H1 (cell line): ENCODE data around the gene IGSF9. TPM values are rescaled to one million over a fixed set of nuclear protein-coding genes. Genes with fewer than 3 reads are reported as not detected.

ENCODE experiments used
- CTCF ChIA-PET: fragments of 300-600 bp; sonication (Branson Sonifier 250); formaldehyde crosslinking; loops from one replicate; lab custom pipeline; 2021; ENCODE audit not compliant: partially characterized antibody; lab: Charles Lee
- POLR2A ChIA-PET: fragments of 300-600 bp; sonication (Branson Sonifier 250); formaldehyde crosslinking; loops from one replicate; lab custom pipeline; 2021; ENCODE audit warnings: inconsistent platforms; ENCODE audit not compliant: partially characterized antibody; lab: Charles Lee
- DNase-seq, 2 experiments: peaks; one replicate each; pipeline versions ENCODE4 v3.0.0 to v3.0.0-alpha.2; 2010 to 2022; ENCODE audit warnings: low spot score in 2 of 2, low read depth in 1 of 2, mixed read lengths in 1 of 2
- FAIRE-seq: peaks from 2 replicates; lab custom pipeline; 2011; peaks lifted over from hg19 to GRCh38; lab: Jason Lieb, UNC
- H2AFZ ChIP-seq: 2 replicates; pipeline ENCODE4 v1.8.1; 2012; ENCODE audit warnings: low read length, inconsistent platforms
- H2AK5ac ChIP-seq: 2 replicates; pipeline ENCODE4 v1.6.1; 2013; ENCODE audit warnings: low read depth, low read length
- H2BK120ac ChIP-seq: replicated peaks from 2 replicates; pipeline ENCODE3; 2013; ENCODE audit warnings: low read depth, low read length, inconsistent platforms
- H2BK12ac ChIP-seq: 2 replicates; pipeline ENCODE4 v1.6.1; 2013; ENCODE audit warnings: low read depth, low read length
- H2BK15ac ChIP-seq: 2 replicates; pipeline ENCODE4 v1.6.1; 2013; ENCODE audit warnings: low read length
- H2BK20ac ChIP-seq: 2 replicates; pipeline ENCODE4 v1.6.1; 2013; ENCODE audit warnings: low read length
- H2BK5ac ChIP-seq: 2 replicates; pipeline ENCODE4 v1.6.1; 2013; ENCODE audit warnings: low read depth, low read length
- H3K14ac ChIP-seq: 2 replicates; pipeline ENCODE4 v1.6.1; 2013; ENCODE audit warnings: inconsistent platforms; ENCODE audit not compliant: insufficient read length
- H3K18ac ChIP-seq: 2 replicates; pipeline ENCODE4 v1.6.1; 2013; ENCODE audit warnings: low read length; ENCODE audit errors: extremely low read depth
- H3K23ac ChIP-seq: 2 replicates; pipeline ENCODE4 v1.6.1; 2013; ENCODE audit warnings: inconsistent platforms; ENCODE audit not compliant: insufficient read length
- H3K23me2 ChIP-seq: 2 replicates; pipeline ENCODE4 v1.6.1; 2013; ENCODE audit warnings: low read depth, low read length
- H3K27ac ChIP-seq: 2 replicates; pipeline ENCODE4 v1.6.1; 2011; ENCODE audit warnings: low read depth, low read length, inconsistent platforms
- H3K27me3 ChIP-seq, 4 experiments: replicated peaks in 1 of 4; 1 replicate in 1 of 4; 2 replicates in 3 of 4; pipeline versions ENCODE4 v1.6.1 to v1.8.1; 2011 to 2013; ENCODE audit warnings: low read length in 3 of 4, mild to moderate bottlenecking in 3 of 4, inconsistent platforms in 2 of 4, mixed read lengths in 2 of 4, moderate library complexity in 1 of 4; ENCODE audit not compliant: control insufficient read depth in 3 of 4, insufficient read depth in 3 of 4; ENCODE audit errors: extremely low read depth in 1 of 4
- H3K36me3 ChIP-seq, 4 experiments: 2 replicates each; pipeline versions ENCODE4 v1.6.1 to v1.8.1; 2011 to 2013; ENCODE audit warnings: mild to moderate bottlenecking in 4 of 4, low read length in 3 of 4, moderate library complexity in 2 of 4, control low read depth in 1 of 4, inconsistent platforms in 1 of 4; ENCODE audit not compliant: insufficient read depth in 4 of 4, control insufficient read depth in 2 of 4
- H3K4ac ChIP-seq: replicated peaks from 2 replicates; pipeline ENCODE3; 2013; ENCODE audit warnings: low read length, low read depth, mixed read lengths, inconsistent platforms; ENCODE audit not compliant: insufficient read length
- H3K4me1 ChIP-seq, 4 experiments: replicated peaks in 1 of 4; 1 replicate in 1 of 4; 2 replicates in 3 of 4; pipeline versions ENCODE4 v1.6.1 to v1.8.1; 2011 to 2013; ENCODE audit warnings: low read length in 3 of 4, inconsistent platforms in 2 of 4, mixed read lengths in 1 of 4; ENCODE audit not compliant: insufficient read depth in 4 of 4, control insufficient read depth in 3 of 4
- H3K4me2 ChIP-seq, 2 experiments: 2 replicates each; pipeline versions ENCODE4 v1.6.1 to v1.8.1; 2011 to 2013; ENCODE audit warnings: low read depth in 2 of 2, low read length in 2 of 2, control low read depth in 1 of 2, inconsistent platforms in 1 of 2, mild to moderate bottlenecking in 1 of 2; ENCODE audit not compliant: insufficient read depth in 1 of 2
- H3K4me3 ChIP-seq, 4 experiments: fragments of 200-600, 300-600 bp in 1 of 4; sonication (generic), shearing (Covaris generic), sonication (Bioruptor Twin) in 1 of 4; 2 replicates each; pipeline versions ENCODE4 v1.5.1 to v1.8.1; 2011 to 2016; ENCODE audit warnings: low read length in 4 of 4, low read depth in 3 of 4, control low read depth in 2 of 4, inconsistent platforms in 2 of 4, mild to moderate bottlenecking in 2 of 4, mixed read lengths in 1 of 4, moderate library complexity in 1 of 4; ENCODE audit not compliant: insufficient read depth in 2 of 4; ENCODE audit errors: extremely low read depth in 1 of 4
- H3K56ac ChIP-seq: replicated peaks from 2 replicates; pipeline ENCODE3; 2013; ENCODE audit warnings: low read depth, mild to moderate bottlenecking, mixed read lengths, low read length, inconsistent platforms; ENCODE audit not compliant: insufficient read length
- H3K79me1 ChIP-seq: 2 replicates; pipeline ENCODE4 v1.6.1; 2013; ENCODE audit warnings: low read depth, low read length, control low read depth
- H3K79me2 ChIP-seq, 2 experiments: 2 replicates each; pipeline versions ENCODE4 v1.6.1 to v1.8.1; 2012 to 2013; ENCODE audit warnings: low read length in 2 of 2, mild to moderate bottlenecking in 2 of 2, inconsistent platforms in 1 of 2; ENCODE audit not compliant: insufficient read depth in 2 of 2, control insufficient read depth in 1 of 2
- H3K9ac ChIP-seq, 4 experiments: replicated peaks in 1 of 4; 1 replicate in 1 of 4; 2 replicates in 3 of 4; pipeline versions ENCODE4 v1.6.1 to v1.8.1; 2011 to 2013; ENCODE audit warnings: low read depth in 3 of 4, low read length in 3 of 4, control low read depth in 2 of 4, mild to moderate bottlenecking in 2 of 4, moderate library complexity in 2 of 4, inconsistent platforms in 1 of 4; ENCODE audit errors: extremely low read depth in 1 of 4
- H3K9me3 ChIP-seq, 2 experiments: 2 replicates each; pipeline versions ENCODE4 v1.6.1 to v1.8.1; 2012 to 2013; ENCODE audit warnings: mild to moderate bottlenecking in 2 of 2, moderate library complexity in 2 of 2, control low read depth in 1 of 2, inconsistent platforms in 1 of 2, low read depth in 1 of 2, low read length in 1 of 2, mixed read lengths in 1 of 2; ENCODE audit not compliant: insufficient read depth in 2 of 2
- H4K20me1 ChIP-seq, 2 experiments: replicated peaks in 1 of 2; 2 replicates each; pipeline versions ENCODE3 to v1.8.1; 2011 to 2013; ENCODE audit warnings: inconsistent platforms in 2 of 2, low read length in 2 of 2, mild to moderate bottlenecking in 1 of 2; ENCODE audit not compliant: insufficient read depth in 2 of 2, control insufficient read depth in 1 of 2
- H4K5ac ChIP-seq: 2 replicates; pipeline ENCODE4 v1.6.1; 2013; ENCODE audit warnings: low read length, low read depth, mixed read lengths, inconsistent platforms; ENCODE audit not compliant: insufficient read length
- H4K8ac ChIP-seq: 2 replicates; pipeline ENCODE4 v1.8.0; 2013; ENCODE audit warnings: mild to moderate bottlenecking, moderate library complexity, low read length, inconsistent platforms; ENCODE audit not compliant: insufficient read depth; ENCODE audit errors: extremely low read depth
- H4K91ac ChIP-seq: replicated peaks from 2 replicates; pipeline ENCODE3; 2013; ENCODE audit warnings: low read length, mixed read lengths, inconsistent platforms; ENCODE audit not compliant: insufficient read length
- CBX8 ChIP-seq: fragments of 300-800, 300-1000 bp; sonication (generic); IDR thresholded peaks from 2 replicates; pipeline ENCODE4 v1.7.1; 2016; ENCODE audit warnings: low read depth, low read length, borderline replicate concordance
- HDAC2 ChIP-seq, 2 experiments: fragments of 300-600 bp in 1 of 2; sonication (generic) in 1 of 2; IDR thresholded peaks; 2 replicates each; pipeline ENCODE4 v1.6.1; 2011 to 2012; ENCODE audit warnings: low read depth in 2 of 2, low read length in 2 of 2, mild to moderate bottlenecking in 2 of 2, moderate library complexity in 2 of 2, borderline replicate concordance in 1 of 2, inconsistent platforms in 1 of 2
- POLR2A ChIP-seq, 2 experiments: IDR thresholded peaks; 1 replicate in 1 of 2; 2 replicates in 1 of 2; pipeline ENCODE4 v1.6.1; 2011; ENCODE audit warnings: low read depth in 2 of 2, low read length in 2 of 2, mild to moderate bottlenecking in 2 of 2; ENCODE audit errors: control extremely low read depth in 1 of 2
- TEAD4 ChIP-seq: IDR thresholded peaks from 2 replicates; pipeline ENCODE4 v1.6.1; 2012; ENCODE audit warnings: low read depth, low read length, inconsistent platforms, mixed read lengths
- ZNF274 ChIP-seq: IDR thresholded peaks from 2 replicates; pipeline ENCODE4 v1.7.0; 2012; ENCODE audit warnings: low read length, borderline replicate concordance; ENCODE audit errors: extremely low read depth
- WGBS, 2 experiments: shearing (Covaris generic) in 1 of 2; methylation state at CpG; one replicate each; pipeline versions ENCODE4 v1.1.6 to v1.1.7; 2013 to 2015; ENCODE audit warnings: low lambda C conversion rate in 2 of 2, mixed read lengths in 2 of 2, inconsistent platforms in 1 of 2, low coverage in 1 of 2, missing lambda C conversion rate in 1 of 2; ENCODE audit not compliant: insufficient replicate concordance in 2 of 2, insufficient coverage in 1 of 2, insufficient read length in 1 of 2; ENCODE audit errors: extremely low coverage in 1 of 2, missing lambda C conversion rate in 1 of 2; 5-methylcytosine and 5-hydroxymethylcytosine counted together
- polyA plus RNA-seq, 7 experiments: library from polyadenylated mRNA; depleted of rRNA in 3 of 7; stranded (reverse) in 5 of 7; unstranded in 2 of 7; fragments of >200 nt in 5 of 7; fragments of 200-250 nt in 2 of 7; gene quantifications; 1 replicate in 5 of 7; 2 replicates in 1 of 7; 4 replicates in 1 of 7; pipeline versions ENCODE4 v1.2.1 to v1.2.3, GENCODE V29; 2011 to 2013; ENCODE audit warnings: missing spikeins in 2 of 7, mixed read lengths in 2 of 7
- total RNA-seq: library from RNA; stranded (reverse); fragmentation: NEBNext Ultra II Directional; extraction: Animal tissue kit (Norgen Biotek cat#: 25700); gene quantifications from 2 replicates; pipeline ENCODE4 v1.2.1, GENCODE V29; 2021

IGSF9 gene
- total and polyA plus RNA-seq, 2 of the 8 experiments (the other 6 are each of a cell fraction or from before 2014, with no cell fraction given) = 10.9 to 28.1 TPM

DNA sequence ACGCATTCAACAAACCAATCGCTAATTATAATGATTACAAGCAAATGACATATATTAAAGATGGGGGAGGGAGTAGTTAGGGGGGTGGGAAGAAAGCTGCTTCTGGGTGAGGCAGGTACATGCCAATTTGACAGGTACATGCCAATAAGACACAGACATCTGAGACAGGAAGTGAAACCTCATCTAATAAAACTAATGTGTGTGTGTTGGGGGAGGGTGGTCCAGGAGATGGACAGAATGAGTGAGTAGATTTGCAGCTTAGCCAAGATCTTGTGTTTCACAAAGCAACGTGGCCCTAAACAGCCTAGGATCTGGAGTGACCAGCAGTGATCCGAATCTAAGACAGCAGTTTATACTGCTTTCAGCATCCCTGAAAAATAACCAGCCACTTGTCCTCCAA is 56.2 kb downstream of the IGSF9 start:
- TF ChIP-seq HDAC2 (IDR thresholded peaks at IDR 0.05; ENCODE audit: borderline replicate concordance in 1 of 2, low read depth in 2 of 2, low read length in 2 of 2) = no peak
- TF ChIP-seq TEAD4 = no peak
- TF ChIP-seq ZNF274 = no peak
- TF ChIP-seq POLR2A (IDR thresholded peaks at IDR 0.05; ENCODE audit: control extremely low read depth in 1 of 2, low read depth in 2 of 2, low read length in 2 of 2) = no peak
- no peak for TF ChIP-seq CBX8
- no peaks in the 10 kb centered on the region for H3K23me2 ChIP-seq
- H3K27ac ChIP-seq = no peak overlapping the region
- CTCF ChIA-PET = interaction anchor here (0.6 to 20.8 kb wide), 16 partner anchors 9 to 692 kb away, joined by 3 to 645 read pairs (median 62); partner anchors contain the start of genes DUSP23, FCRL6, SLAMF8 and VSIG8
- no peak overlapping the region for H2BK5ac ChIP-seq
- H3K18ac ChIP-seq = no peak overlapping the region
- no peak overlapping the region for H3K4me2 ChIP-seq
- H3K4me1 ChIP-seq = no peaks in the 10 kb centered on the region
- no peak overlapping the region for H3K56ac ChIP-seq
- DNase-seq = no peak
- no peak overlapping the region for H4K91ac ChIP-seq
- H4K5ac ChIP-seq = no peak overlapping the region
- H2BK20ac ChIP-seq = no peak overlapping the region
- H3K36me3 ChIP-seq = no peaks in the 10 kb centered on the region
- POLR2A ChIA-PET = interaction anchor here (0.8 kb wide), 1 partner anchor 60 kb away, joined by 3 read pairs; no protein-coding TSS in a partner anchor
- no peak overlapping the region for H2BK12ac ChIP-seq
- H3K79me2 ChIP-seq = no peaks in the 10 kb centered on the region
- FAIRE-seq = no peak
- H3K9ac ChIP-seq = no peak overlapping the region
- no peak overlapping the region for H2BK120ac ChIP-seq
- no peaks in the 10 kb centered on the region for H4K20me1 ChIP-seq
- no peak overlapping the region for H3K23ac ChIP-seq
- WGBS, 2 experiments = 85% methylated on average over 4 of the region's 4 CpGs; no CpG with 5 or more reads in 1 of the 2 experiments
- H3K9me3 ChIP-seq = no peaks in the 10 kb centered on the region
- H4K8ac ChIP-seq = no peak overlapping the region
- H3K27me3 ChIP-seq = no peaks in the 10 kb centered on the region
- no peak overlapping the region for H2BK15ac ChIP-seq
- no peak overlapping the region for H3K4ac ChIP-seq
- H2AK5ac ChIP-seq = no peak overlapping the region
- no peak overlapping the region for H3K14ac ChIP-seq
- no peak overlapping the region for H2AFZ ChIP-seq
- H3K4me3 ChIP-seq = no peak overlapping the region
- no peaks in the 10 kb centered on the region for H3K79me1 ChIP-seq
